HG02610 (cell line): ENCODE measurements around the gene ACP4.
"Not testable (repeated sequence)": the region's sequence is repeated elsewhere in the genome, so short reads cannot be mapped to it uniquely, and the experiment has no call there.

Experiments used
- ATAC-seq: cut with Tn5 transposase; IDR thresholded peaks from one replicate; pipeline ENCODE4 v1.9.1; 2021; ENCODE audit warnings: mild to moderate bottlenecking, moderate library complexity; ENCODE audit not compliant: unreplicated experiment

Gene ACP4

GRCh38 chr19:50776131-50776530, 14.1 kb upstream of the ACP4 start:
- no peak for ATAC-seq

- ATAC-seq: no peak
Measured at GRCh38 chr19:50777261-50777660, 13.0 kb upstream of the ACP4 start.

DNA sequence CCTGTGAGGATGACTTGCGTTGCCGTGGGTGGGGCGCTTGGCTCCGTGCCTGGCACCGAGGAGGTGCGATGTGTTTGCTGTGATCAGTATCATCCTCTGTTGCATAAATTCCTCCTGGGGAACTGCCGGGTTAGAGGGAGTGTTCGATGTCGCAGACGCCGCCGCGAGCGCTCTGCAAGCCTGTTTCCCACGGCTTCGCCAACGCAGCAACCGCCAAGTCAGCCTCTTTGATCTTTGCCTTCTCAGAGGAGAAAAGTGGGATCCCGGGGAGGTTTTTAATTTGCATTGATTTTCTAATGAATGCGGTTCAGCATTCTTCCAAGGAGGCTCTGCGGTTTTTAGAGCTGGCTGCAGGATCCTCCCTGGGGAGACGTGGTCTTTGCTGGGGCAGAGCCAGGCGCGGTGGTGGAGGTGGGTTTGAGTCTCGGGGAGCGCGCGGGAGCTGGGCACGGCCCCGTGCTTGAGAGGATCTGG, 12.3 kb upstream of the ACP4 start:
- no peak for ATAC-seq

DNA sequence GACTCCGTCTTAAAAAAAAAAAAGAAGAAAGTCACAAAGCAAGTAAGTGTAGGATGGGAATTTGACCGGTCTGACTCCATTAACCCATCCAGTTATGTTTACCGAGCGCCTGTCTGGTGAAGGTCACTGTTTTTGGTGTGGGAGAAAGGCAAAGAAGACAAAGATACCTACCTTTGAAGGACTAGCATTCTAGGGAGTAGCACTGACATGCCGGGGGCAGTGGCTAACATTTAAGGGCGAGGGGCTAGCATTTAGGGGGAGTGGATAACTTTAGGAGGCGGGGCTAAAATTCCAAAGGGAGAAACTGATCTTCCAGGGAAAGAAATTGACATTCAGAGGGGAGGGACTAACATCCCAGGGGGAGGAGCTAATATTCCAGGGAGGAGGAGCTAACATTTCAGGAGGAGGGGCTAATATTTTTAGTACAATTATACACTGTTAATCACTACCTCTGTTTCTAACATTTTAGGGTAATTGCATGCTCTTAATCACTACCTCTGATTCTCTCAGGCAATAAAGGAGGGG, 11.2 kb upstream of the ACP4 start:
- no peak for ATAC-seq

- ATAC-seq: no peak
Measured at GRCh38 chr19:50779504-50780457, 10.4 kb upstream of the ACP4 start.

DNA sequence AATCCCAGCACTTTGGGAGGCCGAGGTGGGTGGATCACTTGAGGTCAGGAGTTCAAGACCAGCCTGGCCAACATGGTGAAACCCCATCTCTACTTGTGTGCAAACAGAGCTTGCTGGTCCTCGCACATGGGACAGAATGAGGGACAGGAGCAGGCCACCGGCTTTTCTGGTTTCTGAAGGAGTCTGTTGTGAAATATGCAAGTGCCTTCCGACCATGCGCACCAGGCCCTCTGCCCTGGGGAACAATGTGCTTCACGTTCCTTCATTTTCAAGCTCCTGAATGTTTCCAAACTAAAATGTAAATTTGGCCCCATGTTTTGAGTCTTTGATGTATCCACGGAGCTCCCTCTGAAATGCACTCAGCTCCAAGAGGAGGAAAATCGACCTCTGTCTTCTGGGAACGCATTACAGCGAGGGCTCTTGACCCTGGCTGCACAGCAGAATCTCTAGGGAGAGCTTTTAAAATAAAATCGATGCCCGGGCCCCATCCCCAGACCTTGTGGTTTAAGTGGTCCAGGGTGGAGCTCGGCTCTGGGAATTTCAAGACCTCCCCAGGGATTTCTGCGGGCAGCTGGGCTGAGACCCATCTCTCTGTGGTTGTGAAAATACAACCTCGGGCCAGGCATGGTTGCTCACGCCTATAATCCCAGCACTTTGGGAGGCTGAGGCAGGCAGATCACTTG, 9.3 kb upstream of the ACP4 start:
- ATAC-seq: no peak

GRCh38 chr19:50783848-50784152, 6.4 kb upstream of the ACP4 start:
- ATAC-seq: not testable (repeated sequence)

- no peak for ATAC-seq
Measured at GRCh38 chr19:50784710-50785109, 5.5 kb upstream of the ACP4 start.

DNA sequence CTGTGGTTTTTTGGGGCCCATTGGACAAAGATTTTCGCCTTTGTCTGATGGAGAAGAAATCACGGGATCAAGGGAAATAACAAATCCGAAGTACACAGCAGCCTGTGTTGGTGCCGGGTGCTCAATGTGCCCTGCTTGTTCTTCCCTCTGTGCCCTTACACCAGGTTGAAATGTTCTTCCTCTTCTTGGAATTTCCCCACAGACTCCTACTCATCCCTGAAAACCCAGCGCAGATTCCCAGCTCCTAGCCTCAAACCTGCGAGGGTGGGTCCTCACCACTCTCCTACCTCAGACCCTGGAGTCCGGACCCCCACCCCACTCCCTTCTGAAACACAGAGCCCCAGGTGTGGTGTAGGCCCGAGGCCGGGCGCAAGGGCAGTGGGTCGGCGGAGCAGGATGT, 4.9 kb upstream of the ACP4 start:
- ATAC-seq: no peak

GRCh38 chr19:50790922-50791467, 780 bp downstream of the ACP4 start:
- no peak for ATAC-seq

- ATAC-seq: no peak
Measured at GRCh38 chr19:50791594-50792271, 1.5 kb downstream of the ACP4 start.

GRCh38 chr19:50792272-50793250, 2.3 kb downstream of the ACP4 start:
- no peak for ATAC-seq

DNA sequence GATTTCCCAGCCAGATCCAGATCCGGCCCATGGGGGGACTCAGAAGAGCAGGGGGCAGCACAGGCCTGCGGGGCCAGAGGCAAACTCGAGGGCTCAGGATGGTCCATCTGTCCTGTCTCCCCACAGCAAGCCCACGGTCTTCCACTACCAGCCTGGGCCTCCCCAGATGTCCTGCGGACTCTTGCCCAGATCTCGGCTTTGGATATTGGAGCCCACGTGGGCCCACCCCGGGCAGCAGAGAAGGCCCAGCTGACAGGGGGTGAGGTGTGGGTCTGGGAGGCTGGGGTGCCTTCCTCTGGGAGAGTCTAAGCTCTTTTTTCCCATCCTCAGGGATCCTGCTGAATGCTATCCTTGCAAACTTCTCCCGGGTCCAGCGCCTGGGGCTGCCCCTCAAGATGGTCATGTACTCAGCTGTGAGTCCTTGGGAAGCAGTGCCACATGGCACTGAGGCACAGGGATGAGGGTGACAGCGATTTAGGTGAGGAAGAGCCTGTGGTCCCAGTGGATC, 3.4 kb downstream of the ACP4 start:
- ATAC-seq: no peak

DNA sequence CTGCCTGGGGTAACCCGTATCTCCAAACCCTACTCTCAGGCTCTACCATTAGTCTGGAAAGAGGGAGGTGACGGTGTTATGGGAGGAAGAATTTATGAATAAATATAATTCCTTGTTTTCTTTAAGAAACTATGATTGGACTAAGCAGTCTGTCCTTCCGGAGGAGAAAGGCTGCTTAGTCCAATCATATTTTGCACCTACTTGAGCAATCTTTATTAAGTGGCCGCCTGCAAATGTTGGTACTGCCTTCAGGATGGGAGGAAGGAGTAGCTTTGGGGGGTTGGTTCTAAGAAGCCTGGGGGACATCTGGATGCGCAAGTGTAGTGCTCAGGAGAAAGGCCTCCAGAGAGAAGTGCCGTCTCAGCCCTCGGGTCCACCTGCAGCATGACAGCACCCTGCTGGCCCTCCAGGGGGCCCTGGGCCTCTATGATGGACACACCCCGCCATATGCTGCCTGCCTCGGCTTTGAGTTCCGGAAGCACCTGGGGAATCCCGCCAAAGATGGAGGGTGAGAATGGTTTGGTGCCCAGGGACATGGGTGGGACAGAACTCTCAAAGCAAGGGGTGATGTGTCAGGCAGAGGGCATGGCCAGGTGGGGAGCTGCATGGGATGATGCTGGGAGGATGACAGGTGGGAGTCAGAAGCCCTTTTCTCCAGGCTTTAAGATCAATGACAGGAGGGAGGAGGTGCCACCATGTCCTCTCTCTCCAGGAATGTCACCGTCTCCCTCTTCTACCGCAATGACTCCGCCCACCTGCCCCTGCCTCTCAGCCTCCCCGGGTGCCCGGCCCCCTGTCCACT, 4.1 kb downstream of the ACP4 start:
- ATAC-seq: no peak

GRCh38 chr19:50794876-50795663, 4.9 kb downstream of the ACP4 start:
- no peak for ATAC-seq

GRCh38 chr19:50795664-50796073, 5.5 kb downstream of the ACP4 start:
- no peak for ATAC-seq

- ATAC-seq: no peak
Measured at GRCh38 chr19:50796128-50796633, 6.0 kb downstream of the ACP4 start.
